Activated naive CD4-positive, alpha-beta T cell treated with anti-CD3 and anti-CD28 coated beads, Interleukin-2, amount 50 U/mL, for 24 hours (primary cell): ENCODE data around the gene SSH2.
"Not testable (repeated sequence)": the region's sequence is repeated elsewhere in the genome, so short reads cannot be mapped to it uniquely, and the experiment has no call there.

Source experiments
- H3K27ac Mint-ChIP-seq: one replicate; pipeline ENCODE4 v1.8.0; 2021; ENCODE audit warnings: mild to moderate bottlenecking, mixed read lengths
- H3K27me3 Mint-ChIP-seq: one replicate; pipeline ENCODE4 v1.8.0; 2021; ENCODE audit warnings: mixed read lengths
- H3K36me3 Mint-ChIP-seq: one replicate; pipeline ENCODE4 v1.8.0; 2021; ENCODE audit warnings: mixed read lengths
- H3K4me1 Mint-ChIP-seq: one replicate; pipeline ENCODE4 v1.8.0; 2021; ENCODE audit warnings: mixed read lengths
- H3K4me3 Mint-ChIP-seq: one replicate; pipeline ENCODE4 v1.8.0; 2021; ENCODE audit warnings: mild to moderate bottlenecking, mixed read lengths
- H3K9me3 Mint-ChIP-seq: one replicate; pipeline ENCODE4 v1.8.0; 2021; ENCODE audit warnings: mixed read lengths

The SSH2 gene

DNA sequence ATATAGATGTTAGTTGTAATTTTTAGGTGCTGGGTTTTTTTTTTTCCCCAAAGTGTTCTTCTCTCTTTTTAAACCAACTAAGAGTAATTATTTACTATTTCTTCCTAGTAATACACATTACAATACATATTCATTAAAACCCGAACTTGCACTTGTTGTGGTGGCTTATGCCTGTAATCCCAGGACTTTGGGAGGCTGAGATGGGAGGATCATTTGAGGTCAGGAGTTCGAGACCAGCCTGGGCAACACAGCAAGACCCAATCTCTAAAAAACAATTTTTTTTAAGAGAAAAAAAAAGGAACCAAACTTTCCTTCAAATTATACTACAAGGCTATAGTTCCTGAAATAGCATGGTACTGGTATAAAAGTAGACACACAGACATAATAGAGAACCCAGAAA, 15.3 kb upstream of the SSH2 start:
- H3K27me3 Mint-ChIP-seq: no peaks in the 10 kb centered on the region
- no peaks in the 10 kb centered on the region for H3K9me3 Mint-ChIP-seq
- H3K36me3 Mint-ChIP-seq: no peaks in the 10 kb centered on the region
- H3K27ac Mint-ChIP-seq: no peak overlapping the region
- peaks cover 5% of the 10 kb centered on the region for H3K4me1 Mint-ChIP-seq
- H3K4me3 Mint-ChIP-seq: no peak overlapping the region

DNA sequence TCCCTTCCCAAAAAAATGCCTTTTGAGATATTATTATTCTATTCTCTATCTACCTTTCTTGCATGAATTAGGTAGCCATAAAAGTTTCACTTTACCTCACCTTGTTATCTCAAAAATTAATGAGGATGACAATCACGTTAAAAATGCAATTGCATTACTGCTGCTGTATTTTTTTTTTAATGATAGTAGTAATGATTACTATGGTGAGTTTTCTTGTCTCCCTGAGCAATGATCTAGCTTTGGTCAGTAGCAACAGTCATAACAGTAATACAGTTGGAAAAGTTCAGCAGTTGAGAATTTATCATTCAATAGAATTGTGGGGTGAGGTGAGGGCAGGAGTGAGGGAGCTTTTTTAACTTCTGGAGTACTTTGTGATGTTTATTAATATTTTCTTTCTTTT, 11.3 kb upstream of the SSH2 start, which contains the start of gene EFCAB5:
TSS of gene EFCAB5 (plus strand) at position 301 of the 400 bp plus-strand sequence. CDS start 163 bp downstream, outside the sequence.
- Mint-ChIP-seq H3K27me3 (no peaks in the 10 kb centered on the region), H3K36me3 (no peaks in the 10 kb centered on the region), H3K9me3 (no peaks in the 10 kb centered on the region), H3K4me1 (no peaks in the 10 kb centered on the region), H3K27ac (no peak within 1 kb of the TSS), H3K4me3 (no peak within 1 kb of the TSS)

DNA sequence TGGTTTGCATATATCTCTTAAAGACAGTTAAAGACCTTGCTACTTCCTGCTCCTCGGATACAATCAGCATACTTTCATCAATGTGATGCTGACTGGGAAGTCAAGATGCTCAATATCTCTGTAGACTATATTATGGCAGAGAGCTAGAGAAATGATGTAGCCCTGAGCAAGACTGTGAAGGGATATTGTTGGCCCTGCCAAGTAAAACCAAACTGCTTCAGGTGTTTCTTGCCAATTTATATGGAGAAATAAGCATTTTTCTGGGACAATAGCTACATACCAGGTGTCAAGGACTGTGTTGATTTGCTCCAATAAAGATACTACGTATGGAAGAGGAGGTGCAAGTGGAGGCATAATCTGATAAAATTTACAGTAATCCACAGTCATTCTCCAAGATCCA, 6.7 kb upstream of the SSH2 start:
- H3K27me3 Mint-ChIP-seq: no peaks in the 10 kb centered on the region
- H3K27ac Mint-ChIP-seq: no peak overlapping the region
- no peak overlapping the region for H3K4me3 Mint-ChIP-seq
- H3K36me3 Mint-ChIP-seq: no peaks in the 10 kb centered on the region
- H3K9me3 Mint-ChIP-seq: no peaks in the 10 kb centered on the region
- no peaks in the 10 kb centered on the region for H3K4me1 Mint-ChIP-seq

DNA sequence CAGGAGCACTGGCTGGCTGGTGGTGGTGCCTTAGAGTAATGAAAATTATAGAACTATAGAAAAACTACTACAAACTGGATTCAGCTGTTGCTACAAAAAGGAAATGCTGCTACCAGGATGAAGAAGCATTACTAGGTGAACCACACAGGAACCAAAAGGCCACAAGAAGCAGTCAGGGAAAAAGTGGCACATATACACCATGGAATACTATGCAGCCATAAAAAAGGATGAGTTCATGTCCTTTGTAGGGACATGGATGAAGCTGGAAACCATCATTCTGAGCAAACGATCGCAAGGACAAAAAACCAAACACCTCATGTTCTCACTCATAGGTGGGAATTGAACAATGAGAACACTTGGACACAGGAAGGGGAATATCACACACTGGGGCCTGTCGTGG, 5.9 kb upstream of the SSH2 start:
- H3K4me1 Mint-ChIP-seq, H3K36me3 Mint-ChIP-seq, H3K9me3 Mint-ChIP-seq, H3K4me3 Mint-ChIP-seq, H3K27me3 Mint-ChIP-seq, H3K27ac Mint-ChIP-seq: not testable (repeated sequence)

DNA sequence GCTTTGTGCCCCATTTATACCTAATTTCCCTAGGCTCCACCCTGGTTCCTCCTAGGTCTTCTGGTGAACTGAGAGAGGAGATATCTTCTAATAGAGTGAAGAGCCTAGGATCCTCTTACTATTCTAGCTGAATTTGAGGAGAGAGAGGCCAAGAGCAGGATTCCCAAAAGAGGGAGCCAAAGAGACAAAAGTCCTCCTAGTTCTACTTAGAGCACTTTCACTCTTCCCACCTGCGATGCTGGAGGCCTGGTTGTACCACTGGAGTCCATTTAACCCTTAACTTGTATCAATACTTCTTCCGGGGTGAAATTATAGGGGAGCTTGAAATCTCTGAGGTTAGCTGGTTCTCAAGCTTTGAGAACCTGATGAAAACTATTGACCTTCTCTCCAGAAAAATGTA, 3.4 kb upstream of the SSH2 start:
- Mint-ChIP-seq H3K4me1 (peaks cover 8% of the 10 kb centered on the region), H3K27me3 (no peaks in the 10 kb centered on the region), H3K36me3 (no peaks in the 10 kb centered on the region), H3K27ac (no peak overlapping the region), H3K4me3 (no peak overlapping the region), H3K9me3 (no peaks in the 10 kb centered on the region)

DNA sequence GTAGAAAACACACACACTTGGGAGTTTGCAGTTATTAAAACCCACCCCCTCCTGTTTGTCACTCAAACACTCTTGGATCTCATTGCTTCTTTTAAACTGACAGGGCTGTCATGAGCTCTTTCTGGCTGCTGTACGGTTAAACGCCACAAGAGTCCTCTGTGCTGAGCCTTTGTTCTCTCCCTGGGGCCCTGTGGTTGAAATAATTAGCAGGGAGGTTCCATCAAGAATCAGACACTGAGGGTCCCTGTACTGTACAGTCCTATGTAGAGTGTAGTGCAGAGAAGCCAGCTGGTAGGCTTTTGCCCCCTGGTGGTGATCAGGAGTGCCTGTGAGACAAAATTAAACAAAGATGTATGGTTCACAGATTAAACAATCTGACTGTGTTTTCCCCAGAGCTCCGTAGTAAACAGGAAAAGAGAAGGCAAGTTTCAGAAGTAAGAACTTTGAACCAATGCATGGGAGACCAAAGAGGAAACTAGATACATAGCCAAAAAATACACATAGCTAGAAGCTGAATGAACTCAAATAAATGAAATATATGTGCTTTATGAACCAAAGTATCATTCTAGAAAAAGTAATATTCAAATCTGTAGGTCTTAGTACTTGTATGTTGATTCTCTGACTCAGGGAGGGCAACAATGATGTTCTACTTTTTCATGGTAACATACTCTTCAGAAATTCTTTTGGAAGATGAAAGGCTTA, 1.4 kb upstream of the SSH2 start:
- Mint-ChIP-seq H3K27ac (no peak overlapping the region), H3K9me3 (no peaks in the 10 kb centered on the region), H3K4me1 (peaks cover 28% of the 10 kb centered on the region), H3K36me3 (no peaks in the 10 kb centered on the region), H3K27me3 (no peaks in the 10 kb centered on the region), H3K4me3 (no peak overlapping the region)

DNA sequence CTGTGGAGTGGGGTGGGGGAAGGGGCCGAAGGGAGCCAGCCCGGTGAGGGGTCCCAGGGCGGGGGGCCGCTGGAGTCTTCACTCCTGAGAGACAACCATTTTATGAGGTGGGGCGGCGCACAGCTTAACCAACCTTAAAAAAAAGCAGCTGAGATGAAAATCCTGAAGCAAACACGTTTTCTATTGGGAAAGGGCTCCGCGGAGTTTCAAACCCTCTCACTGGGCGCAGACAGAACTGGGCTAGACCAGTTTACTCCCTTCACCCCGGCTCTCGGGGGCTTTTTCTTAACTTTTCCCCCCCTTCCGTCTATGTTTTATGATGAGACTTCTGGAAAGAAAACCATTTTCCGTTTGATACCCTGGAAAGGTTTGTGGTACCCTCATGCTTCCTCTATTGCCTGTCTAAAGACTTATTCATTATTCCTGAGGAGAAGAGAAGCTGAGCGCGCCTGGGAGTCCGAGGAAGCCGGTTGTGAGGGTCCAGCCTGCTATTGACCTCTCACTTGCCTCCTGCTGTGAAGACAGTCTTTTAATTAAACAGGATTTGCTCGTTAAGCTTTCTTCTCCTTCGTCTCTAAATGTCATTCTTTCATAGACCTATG, 482 bp upstream of the SSH2 start:
- Mint-ChIP-seq H3K9me3 (no peaks in the 10 kb centered on the region), H3K4me1 (peaks cover 33% of the 10 kb centered on the region), H3K27me3 (no peaks in the 10 kb centered on the region), H3K4me3 (no peak overlapping the region), H3K27ac (no peak overlapping the region), H3K36me3 (peaks cover 1% of the 10 kb centered on the region)

DNA sequence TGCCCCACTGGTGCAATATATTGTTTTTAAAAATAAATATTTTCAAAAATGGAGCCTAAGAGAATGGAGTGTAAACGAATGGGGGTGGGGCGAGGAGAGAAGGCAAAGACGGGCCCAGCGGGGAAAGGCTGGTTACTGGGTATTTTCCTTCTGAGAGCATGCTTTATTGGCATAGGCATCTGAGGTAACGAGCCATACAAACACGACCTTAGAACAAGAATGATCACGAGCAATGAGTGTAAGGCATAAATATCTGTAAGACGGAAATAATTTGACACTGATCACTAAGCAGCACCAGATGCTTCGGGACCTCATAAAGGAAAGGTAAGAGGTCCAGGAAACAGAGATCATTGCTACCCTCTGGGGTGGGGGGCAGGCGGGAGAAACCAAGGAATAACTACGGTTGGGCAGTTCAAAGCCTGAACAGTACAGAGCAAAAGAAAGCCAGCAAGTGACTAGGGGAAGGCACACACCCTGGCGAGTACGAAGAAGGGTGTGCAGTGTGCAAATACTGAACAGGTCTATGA, 959 bp downstream of the SSH2 start:
- no peak overlapping the region for H3K27ac Mint-ChIP-seq
- no peaks in the 10 kb centered on the region for H3K9me3 Mint-ChIP-seq

DNA sequence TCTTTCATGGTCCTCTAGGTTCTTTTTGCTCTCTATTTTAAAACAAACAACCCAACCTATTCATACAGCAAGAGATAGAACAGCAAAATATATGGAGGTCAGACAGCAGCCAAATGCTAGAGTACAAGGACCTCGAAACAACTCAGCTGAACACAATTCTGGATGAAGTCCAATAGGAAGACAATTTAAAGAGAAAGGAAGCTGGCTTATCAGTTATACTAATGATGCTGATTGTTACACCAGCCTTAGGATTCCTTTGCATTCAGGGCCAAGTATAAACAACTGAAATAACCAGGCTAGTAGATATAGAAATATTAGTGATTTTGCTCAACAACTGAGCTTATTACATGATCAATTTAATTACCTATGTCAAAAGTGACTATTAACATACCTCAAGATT, 2.5 kb downstream of the SSH2 start:
- no peaks in the 10 kb centered on the region for H3K27me3 Mint-ChIP-seq
- no peak overlapping the region for H3K4me3 Mint-ChIP-seq
- H3K9me3 Mint-ChIP-seq: no peaks in the 10 kb centered on the region
- H3K36me3 Mint-ChIP-seq: peaks cover 1% of the 10 kb centered on the region
- H3K27ac Mint-ChIP-seq: no peak overlapping the region
- peaks cover 33% of the 10 kb centered on the region for H3K4me1 Mint-ChIP-seq

More for the DNA sequence above, 959 bp downstream of the SSH2 start:
- peaks cover 1% of the 10 kb centered on the region for H3K36me3 Mint-ChIP-seq
- H3K4me1 Mint-ChIP-seq: peaks cover 33% of the 10 kb centered on the region
- H3K4me3 Mint-ChIP-seq: no peak overlapping the region
- no peaks in the 10 kb centered on the region for H3K27me3 Mint-ChIP-seq

DNA sequence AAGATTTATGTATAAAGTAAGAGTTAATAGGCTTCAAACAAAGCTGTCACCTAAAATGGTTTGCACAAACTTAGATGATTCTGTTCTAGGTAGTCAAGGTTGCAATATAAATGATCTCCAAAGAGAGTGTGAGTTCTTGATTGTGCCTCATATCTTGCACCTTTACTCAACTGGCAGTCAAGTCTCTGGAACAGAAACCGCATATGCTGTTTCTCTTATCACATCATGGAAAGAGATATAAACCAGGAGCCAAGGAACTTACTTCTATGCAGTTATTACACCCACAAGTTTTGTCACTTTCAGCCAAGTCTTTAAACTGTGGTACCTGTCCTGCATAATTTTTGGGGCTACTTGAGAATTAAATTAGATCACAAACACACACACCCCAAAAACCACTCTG, 5.2 kb downstream of the SSH2 start:
- Mint-ChIP-seq H3K27me3 (no peaks in the 10 kb centered on the region), H3K36me3 (peaks cover 1% of the 10 kb centered on the region), H3K27ac (no peak overlapping the region), H3K4me1 (peaks cover 43% of the 10 kb centered on the region), H3K4me3 (no peak overlapping the region), H3K9me3 (no peaks in the 10 kb centered on the region)

DNA sequence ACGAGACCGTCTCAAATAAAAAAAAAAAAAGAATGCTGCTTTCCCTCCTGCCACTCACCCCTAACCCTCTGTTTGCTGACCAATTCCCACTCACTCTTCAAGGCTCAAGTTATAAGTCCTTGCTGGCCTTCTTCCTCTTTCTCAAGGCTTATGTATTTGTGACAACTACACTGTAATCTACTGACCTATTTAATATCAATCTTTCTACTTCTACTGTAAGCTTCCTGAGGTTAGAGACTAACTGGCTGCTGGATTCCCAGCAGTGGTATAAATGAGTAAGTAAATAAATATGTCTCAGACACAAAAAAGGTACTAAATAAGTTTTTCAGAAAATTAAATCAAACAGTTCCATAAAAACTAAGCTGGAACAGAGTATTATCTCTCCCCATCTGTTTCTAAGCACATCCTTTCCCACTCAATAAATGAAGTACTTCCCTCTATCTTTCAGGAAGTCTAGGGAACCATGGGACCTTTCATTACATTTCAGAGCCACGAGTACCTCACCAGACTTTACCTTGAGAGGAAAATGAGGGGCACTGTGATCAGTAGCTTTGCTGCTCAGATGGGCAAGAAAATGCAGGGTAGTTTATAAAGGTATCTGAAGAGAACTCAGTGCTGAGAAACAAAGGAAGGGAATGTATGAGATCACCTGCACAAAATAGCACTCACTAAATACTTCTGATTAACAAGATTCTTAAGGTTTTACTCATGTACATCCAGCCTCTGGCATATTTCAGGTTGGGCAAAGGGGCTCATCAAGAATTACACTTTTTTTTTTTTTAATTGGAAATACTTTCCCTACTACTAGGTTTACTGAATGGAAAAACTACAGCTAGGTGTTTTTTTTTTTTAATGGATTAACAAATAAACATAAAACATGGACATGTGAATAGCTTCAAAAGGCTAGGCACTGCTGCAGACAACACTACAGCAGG, 10.8 kb downstream of the SSH2 start:
- H3K27me3 Mint-ChIP-seq: no peaks in the 10 kb centered on the region
- no peaks in the 10 kb centered on the region for H3K9me3 Mint-ChIP-seq
- H3K27ac Mint-ChIP-seq: no peak overlapping the region
- no peak overlapping the region for H3K4me3 Mint-ChIP-seq
- peaks cover 37% of the 10 kb centered on the region for H3K4me1 Mint-ChIP-seq
- H3K36me3 Mint-ChIP-seq: no peaks in the 10 kb centered on the region

DNA sequence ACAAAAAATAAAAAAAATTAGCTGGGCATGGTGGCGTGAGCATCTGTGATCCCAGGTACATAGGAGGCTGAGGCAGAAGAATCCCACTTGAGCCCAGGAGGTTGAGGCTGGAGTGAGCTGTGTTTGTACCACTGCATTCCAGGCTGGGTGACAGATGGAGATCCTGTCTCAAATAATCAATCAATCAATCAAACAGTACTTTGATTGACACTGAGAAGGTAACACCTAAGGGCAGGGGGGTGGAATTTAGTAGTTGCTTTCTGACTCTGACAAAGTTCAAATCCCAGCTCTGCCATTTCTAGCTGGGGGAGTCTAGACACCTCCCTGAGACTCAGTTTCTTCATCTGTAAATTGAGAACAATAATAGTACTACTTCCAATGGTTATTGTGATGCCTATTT, 12.0 kb downstream of the SSH2 start:
- H3K36me3 Mint-ChIP-seq: no peaks in the 10 kb centered on the region
- H3K4me3 Mint-ChIP-seq: no peak overlapping the region
- no peaks in the 10 kb centered on the region for H3K9me3 Mint-ChIP-seq
- peaks cover 37% of the 10 kb centered on the region for H3K4me1 Mint-ChIP-seq
- no peak overlapping the region for H3K27ac Mint-ChIP-seq
- no peaks in the 10 kb centered on the region for H3K27me3 Mint-ChIP-seq

DNA sequence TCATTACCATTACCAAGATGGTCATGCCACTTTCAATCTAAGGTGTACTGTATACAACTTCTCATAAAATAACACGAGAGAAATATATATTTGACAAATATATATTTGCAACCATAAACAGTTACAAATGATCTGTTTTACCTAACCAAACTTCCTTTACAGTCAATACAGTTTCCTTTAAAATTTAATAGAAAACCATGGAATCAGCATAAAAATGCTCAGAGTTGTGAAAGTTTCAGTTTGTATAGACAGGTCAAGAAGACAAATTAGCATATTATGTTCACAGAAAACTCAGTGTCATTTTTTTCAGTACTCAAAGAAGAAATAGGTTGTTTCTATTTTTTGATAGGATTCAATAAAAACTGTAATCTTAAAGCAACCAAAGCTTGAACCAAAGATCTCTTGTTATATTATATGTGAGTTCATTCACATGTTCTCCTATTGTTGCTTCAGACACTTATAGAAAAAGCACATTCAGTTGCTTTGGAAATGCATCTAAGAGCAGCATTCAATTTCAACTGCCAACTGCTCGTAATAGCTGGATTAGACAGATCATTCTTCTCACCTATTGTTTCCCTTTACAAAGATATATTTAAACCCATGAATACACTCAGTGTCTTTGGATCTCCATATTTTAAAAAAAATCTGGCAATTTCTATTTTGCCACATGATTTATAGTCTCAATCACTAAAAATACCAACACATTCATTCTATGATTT, 15.1 kb downstream of the SSH2 start:
- H3K4me1 Mint-ChIP-seq: peaks cover 44% of the 10 kb centered on the region
- H3K27me3 Mint-ChIP-seq: no peaks in the 10 kb centered on the region
- no peak overlapping the region for H3K4me3 Mint-ChIP-seq
- no peak overlapping the region for H3K27ac Mint-ChIP-seq
- H3K36me3 Mint-ChIP-seq: no peaks in the 10 kb centered on the region
- H3K9me3 Mint-ChIP-seq: no peaks in the 10 kb centered on the region

DNA sequence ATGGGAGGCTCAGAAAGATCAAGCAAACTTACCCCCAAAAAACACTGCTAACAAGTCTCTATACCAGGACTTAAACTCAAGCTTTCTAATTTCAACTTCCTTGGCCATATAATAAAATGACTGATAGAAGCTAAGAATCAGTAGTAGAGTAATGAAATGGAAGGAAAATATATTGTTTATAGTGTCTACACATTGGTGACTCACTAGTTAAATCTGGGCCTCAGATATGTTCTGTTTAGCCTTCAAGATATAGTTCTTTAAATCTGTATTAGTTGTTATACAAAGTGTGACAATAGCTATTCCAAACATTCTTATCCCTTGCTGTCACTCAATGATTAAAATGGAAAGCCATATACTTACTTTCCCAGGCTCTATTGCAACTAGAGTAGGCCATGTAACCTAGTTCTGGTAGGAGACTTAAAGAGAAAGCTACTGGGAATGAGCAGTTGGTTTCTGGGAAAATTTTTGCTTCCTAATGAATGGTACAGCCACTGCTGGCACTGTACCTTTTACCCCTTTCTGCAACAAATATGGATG, 18.3 kb downstream of the SSH2 start:
- no peak overlapping the region for H3K4me3 Mint-ChIP-seq

More for the DNA sequence above, 18.3 kb downstream of the SSH2 start:
- Mint-ChIP-seq H3K27me3 (no peaks in the 10 kb centered on the region), H3K9me3 (no peaks in the 10 kb centered on the region), H3K4me1 (peaks cover 44% of the 10 kb centered on the region), H3K27ac (no peak overlapping the region), H3K36me3 (peaks cover 5% of the 10 kb centered on the region)
